BJ (cell line): ENCODE results near the gene TTC16. TPM values are rescaled to one million over a fixed set of nuclear protein-coding genes. Genes with fewer than 3 reads are reported as not detected.

Experiments
- CTCF ChIA-PET: fragments of 350-600 bp; formaldehyde crosslinking; extraction: SDS; loops from one replicate; lab custom pipeline; 2021; ENCODE audit warnings: antibody characterized with exemption, inconsistent platforms; lab: Yijun Ruan, JAX
- POLR2A ChIA-PET: fragments of 300-600 bp; sonication (Branson Sonifier 250); formaldehyde crosslinking; extraction: SDS; loops from one replicate; lab custom pipeline; 2021; ENCODE audit warnings: antibody characterized with exemption; lab: Charles Lee
- DNase-seq: peaks from one replicate; pipeline ENCODE4 v3.0.0-alpha.2; 2011; ENCODE audit warnings: low read depth
- H3K27me3 ChIP-seq: 2 replicates; pipeline ENCODE4 v1.6.0; 2011; ENCODE audit warnings: low read length; ENCODE audit not compliant: control insufficient read depth, insufficient read depth
- H3K36me3 ChIP-seq: 2 replicates; pipeline ENCODE4 v1.5.1; 2011; ENCODE audit warnings: low read length; ENCODE audit not compliant: control insufficient read depth, insufficient read depth
- H3K4me3 ChIP-seq: 2 replicates; pipeline ENCODE4 v1.5.1; 2011; ENCODE audit warnings: low read depth, mild to moderate bottlenecking, control low read depth, low read length
- CTCF ChIP-seq: IDR thresholded peaks from 2 replicates; pipeline ENCODE4 v1.5.1; 2011; ENCODE audit warnings: low read depth, mild to moderate bottlenecking, control low read depth, inconsistent platforms, low read length, moderate library complexity; ENCODE audit not compliant: insufficient read depth
- polyA plus RNA-seq: library from polyadenylated mRNA; depleted of rRNA; stranded (reverse); fragments of >200 nt; gene quantifications from 2 replicates; pipeline ENCODE4 v1.2.3, GENCODE V29; 2011

Gene TTC16
- polyA plus RNA-seq, 1 experiment, result 0.07 TPM

- CTCF ChIA-PET, result interaction anchor here (1.2 to 1.8 kb wide), 3 partner anchors 10 to 116 kb away, joined by 4 to 10 read pairs (median 4); partner anchors contain the start of genes PTRH1, TOR2A and TTC16
- no peak overlapping the region for H3K4me3 ChIP-seq
- DNase-seq, result no peak
- no peak for TF ChIP-seq CTCF
- H3K27me3 ChIP-seq, result no peaks in the 10 kb centered on the region
- H3K36me3 ChIP-seq, result no peaks in the 10 kb centered on the region
- POLR2A ChIA-PET, result no interaction called here
Observed at GRCh38 chr9:127705577-127706379, 10.1 kb upstream of the TTC16 start.

- ChIA-PET CTCF (no interaction called here), POLR2A (no interaction called here)
- Histone ChIP-seq H3K27me3 (no peaks in the 10 kb centered on the region), H3K4me3 (no peak within 1 kb of the TSS), H3K36me3 (no peaks in the 10 kb centered on the region)
- no peak for TF ChIP-seq CTCF
- no peak for DNase-seq
Observed at GRCh38 chr9:127706836-127707241, 9.0 kb upstream of the TTC16 start, which contains the start of gene CFAP157. Gene CFAP157 (plus strand): TSS chr9:127706988. CDS start chr9:127707032, 44 bp downstream.

- ChIA-PET CTCF (no interaction called here), POLR2A (no interaction called here)
- no peak overlapping the region for H3K4me3 ChIP-seq
- DNase-seq, result no peak
- H3K27me3 ChIP-seq, result no peaks in the 10 kb centered on the region
- no peak for TF ChIP-seq CTCF
- no peaks in the 10 kb centered on the region for H3K36me3 ChIP-seq
Observed at GRCh38 chr9:127707766-127708165, 8.1 kb upstream of the TTC16 start.

- ChIA-PET CTCF (interaction anchor here (1.2 kb wide), 1 partner anchor 26 kb away, joined by 4 read pairs; the partner anchor contains the start of gene TOR2A), POLR2A (interaction anchor here (0.5 kb wide), 1 partner anchor 44 kb away, joined by 4 read pairs; no protein-coding TSS in a partner anchor)
- Histone ChIP-seq H3K36me3 (no peaks in the 10 kb centered on the region), H3K27me3 (no peaks in the 10 kb centered on the region), H3K4me3 (no peak overlapping the region)
- DNase-seq, result no peak
- TF ChIP-seq CTCF, result no peak
Observed at GRCh38 chr9:127708952-127709587, 6.8 kb upstream of the TTC16 start.

GRCh38 chr9:127710204-127710783, 5.6 kb upstream of the TTC16 start:
- CTCF ChIA-PET, result interaction anchor here (1.2 kb wide), 1 partner anchor 25 kb away, joined by 4 read pairs; the partner anchor contains the start of gene TOR2A

More at GRCh38 chr9:127710204-127710783, 5.6 kb upstream of the TTC16 start:
- POLR2A ChIA-PET, result no interaction called here
- no peak overlapping the region for H3K4me3 ChIP-seq
- no peaks in the 10 kb centered on the region for H3K27me3 ChIP-seq
- TF ChIP-seq CTCF, result no peak
- no peaks in the 10 kb centered on the region for H3K36me3 ChIP-seq
- DNase-seq, result no peak
